Glomerular visceral epithelial cell (primary cell): ENCODE measurements around the gene AEBP1.

ENCODE experiments used
- DNase-seq: peaks from one replicate; pipeline ENCODE4 v3.0.0-alpha.2; 2016; ENCODE audit errors: extremely low spot score

AEBP1 gene

GRCh38 chr7:44103923-44104859, at the start of gene AEBP1:
Gene AEBP1 (plus strand): TSS chr7:44104345. CDS start chr7:44104666, 321 bp downstream.
- no peak for DNase-seq

- no peak for DNase-seq
Measured at GRCh38 chr7:44056681-44057080, 47.5 kb upstream of the AEBP1 start.

DNA sequence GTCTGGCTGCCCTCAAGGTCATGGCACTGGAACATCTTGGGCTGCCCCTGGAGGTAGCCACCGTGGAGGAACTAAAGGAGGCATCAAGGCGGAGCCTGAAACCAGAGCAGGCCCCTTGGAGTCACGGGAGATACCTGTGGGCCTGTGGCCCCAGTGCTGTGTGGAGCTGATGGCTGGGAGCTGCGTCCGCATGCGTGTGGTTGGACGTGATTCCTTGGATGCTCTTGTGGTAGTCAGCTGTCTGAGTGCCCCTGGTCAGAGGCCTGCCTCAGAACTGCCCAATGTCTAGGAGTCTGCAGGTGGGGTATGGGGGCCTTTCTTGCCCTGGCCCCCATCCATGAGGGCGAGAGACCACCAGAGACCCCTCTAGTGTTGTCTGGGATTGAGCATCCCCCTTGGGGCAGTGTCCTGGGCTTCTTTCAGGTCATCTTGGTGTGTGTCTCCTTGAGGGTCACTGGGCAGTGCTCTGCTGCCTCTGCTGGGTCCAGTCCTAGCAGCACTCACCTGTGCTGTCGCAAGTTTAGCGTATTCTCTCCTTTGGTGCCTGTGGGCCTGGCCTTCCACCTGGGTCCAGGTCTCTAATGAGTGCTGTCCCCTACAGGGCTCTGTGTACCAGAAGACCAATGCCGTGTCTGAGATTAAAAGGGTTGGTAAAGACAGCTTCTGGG, 46.8 kb upstream of the AEBP1 start:
- no peak for DNase-seq

DNA sequence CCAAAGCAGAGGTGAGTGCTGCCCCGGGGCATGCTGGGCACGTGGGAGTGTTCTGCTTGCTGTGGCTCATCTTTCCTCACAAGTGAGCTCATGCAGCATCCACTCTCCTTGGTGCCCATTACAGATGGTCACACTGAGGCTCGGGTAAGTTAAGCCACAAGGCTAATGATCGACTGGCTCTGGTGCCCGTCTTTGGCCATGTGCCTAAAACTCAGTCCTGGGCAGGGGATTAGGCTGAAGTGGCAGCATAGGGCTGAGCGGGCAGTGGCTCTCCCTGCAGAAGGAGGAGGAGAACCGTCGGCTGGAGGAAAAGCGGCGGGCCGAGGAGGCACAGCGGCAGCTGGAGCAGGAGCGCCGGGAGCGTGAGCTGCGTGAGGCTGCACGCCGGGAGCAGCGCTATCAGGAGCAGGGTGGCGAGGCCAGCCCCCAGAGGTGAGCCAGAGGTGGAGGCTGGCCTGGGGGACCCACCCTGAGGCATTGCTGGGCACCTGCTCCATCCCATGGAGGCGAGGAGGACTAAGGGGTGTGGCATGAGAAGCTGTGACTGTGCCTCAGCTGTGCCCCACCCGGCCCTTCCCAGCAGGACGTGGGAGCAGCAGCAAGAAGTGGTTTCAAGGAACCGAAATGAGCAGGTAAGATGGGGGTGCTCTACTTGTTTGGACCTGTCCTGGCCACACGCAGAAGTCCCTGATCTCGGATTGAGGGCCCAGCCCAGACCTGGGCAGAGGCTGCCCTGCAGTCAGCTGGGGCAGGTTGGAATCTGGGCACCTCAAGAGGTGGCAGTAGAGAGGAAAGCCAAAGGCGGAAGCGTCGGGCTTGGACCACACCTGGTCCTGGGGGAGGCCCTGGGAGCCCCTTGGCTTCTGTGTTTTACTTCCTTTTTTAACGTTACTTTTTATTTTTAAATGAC, 46.0 kb upstream of the AEBP1 start:
- DNase-seq = no peak

- no peak for DNase-seq
Measured at GRCh38 chr7:44058759-44059218, 45.4 kb upstream of the AEBP1 start.

- no peak for DNase-seq
Measured at GRCh38 chr7:44059219-44060090, 44.7 kb upstream of the AEBP1 start.

DNA sequence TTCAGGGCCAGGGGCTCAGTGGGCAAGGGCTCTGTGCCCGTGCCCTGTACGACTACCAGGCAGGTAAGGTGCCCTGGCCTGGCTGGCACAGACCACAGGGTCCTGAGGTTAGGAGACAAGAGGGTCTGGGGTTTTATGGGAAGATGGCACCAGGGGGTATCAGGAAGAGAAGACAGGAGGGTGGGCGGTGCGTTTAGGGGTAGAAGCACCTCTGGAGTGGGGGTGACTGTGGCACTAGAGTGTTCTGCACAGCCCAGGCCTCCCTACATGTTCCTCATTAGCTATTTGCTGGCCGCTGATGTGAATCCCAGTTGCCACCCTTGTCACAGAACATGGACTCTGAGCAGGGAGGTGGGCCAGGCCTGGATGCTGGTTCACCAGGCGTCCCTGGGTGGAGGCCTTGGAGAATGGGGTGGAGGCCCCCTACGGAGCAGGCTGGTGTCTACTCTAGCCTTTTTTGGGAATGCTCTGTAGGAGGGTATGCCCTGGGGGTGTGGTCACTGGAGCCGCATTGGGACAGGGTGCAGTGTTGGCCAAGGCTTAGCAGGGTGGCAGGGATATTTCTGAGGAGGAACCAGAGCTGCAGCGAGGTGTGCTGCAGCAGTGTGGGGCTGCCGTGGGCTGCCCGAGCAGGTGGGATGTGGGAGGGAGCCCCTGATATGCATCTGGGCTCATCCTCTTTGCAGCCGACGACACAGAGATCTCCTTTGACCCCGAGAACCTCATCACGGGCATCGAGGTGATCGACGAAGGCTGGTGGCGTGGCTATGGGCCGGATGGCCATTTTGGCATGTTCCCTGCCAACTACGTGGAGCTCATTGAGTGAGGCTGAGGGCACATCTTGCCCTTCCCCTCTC, 43.8 kb upstream of the AEBP1 start:
- no peak for DNase-seq

DNA sequence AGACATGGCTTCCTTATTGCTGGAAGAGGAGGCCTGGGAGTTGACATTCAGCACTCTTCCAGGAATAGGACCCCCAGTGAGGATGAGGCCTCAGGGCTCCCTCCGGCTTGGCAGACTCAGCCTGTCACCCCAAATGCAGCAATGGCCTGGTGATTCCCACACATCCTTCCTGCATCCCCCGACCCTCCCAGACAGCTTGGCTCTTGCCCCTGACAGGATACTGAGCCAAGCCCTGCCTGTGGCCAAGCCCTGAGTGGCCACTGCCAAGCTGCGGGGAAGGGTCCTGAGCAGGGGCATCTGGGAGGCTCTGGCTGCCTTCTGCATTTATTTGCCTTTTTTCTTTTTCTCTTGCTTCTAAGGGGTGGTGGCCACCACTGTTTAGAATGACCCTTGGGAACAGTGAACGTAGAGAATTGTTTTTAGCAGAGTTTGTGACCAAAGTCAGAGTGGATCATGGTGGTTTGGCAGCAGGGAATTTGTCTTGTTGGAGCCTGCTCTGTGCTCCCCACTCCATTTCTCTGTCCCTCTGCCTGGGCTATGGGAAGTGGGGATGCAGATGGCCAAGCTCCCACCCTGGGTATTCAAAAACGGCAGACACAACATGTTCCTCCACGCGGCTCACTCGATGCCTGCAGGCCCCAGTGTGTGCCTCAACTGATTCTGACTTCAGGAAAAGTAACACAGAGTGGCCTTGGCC, 43.0 kb upstream of the AEBP1 start:
- no peak for DNase-seq

- DNase-seq = no peak
Measured at GRCh38 chr7:44061645-44062179, 42.4 kb upstream of the AEBP1 start.

DNA sequence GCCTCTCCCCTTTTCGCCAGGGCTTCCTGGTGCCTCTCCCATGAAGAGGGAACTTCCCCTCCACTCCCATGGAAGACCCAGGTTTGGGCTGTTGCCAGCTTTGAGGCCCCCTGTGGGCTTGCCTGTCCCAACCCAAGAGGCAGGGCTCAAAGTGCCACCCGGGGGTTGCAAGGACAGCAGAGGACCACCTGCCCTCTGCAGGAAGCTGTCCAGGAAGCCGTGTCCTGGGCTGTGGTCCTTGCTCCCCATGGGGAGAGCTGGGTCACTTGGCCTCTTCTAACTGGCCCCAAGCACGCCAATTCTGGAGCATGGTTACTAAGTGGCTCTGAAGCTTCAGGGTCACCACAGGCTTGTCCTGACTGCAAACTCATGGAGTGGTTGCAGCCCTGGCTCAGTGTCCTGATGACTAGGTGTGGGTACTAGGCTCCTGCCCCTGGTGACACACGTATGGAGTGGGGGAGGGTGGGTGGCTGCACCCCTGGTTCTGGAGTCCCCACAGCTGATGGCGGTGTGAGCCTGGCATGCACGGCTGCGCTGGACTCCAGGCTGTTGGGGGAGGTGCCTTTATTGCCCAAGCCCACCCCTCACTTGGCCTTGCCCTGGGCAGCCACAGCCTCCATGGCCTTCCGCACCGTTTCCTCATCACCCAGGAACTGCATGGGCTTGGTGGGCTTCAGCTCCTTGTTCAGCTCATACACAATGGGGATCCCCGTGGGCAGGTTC, 41.8 kb upstream of the AEBP1 start:
- DNase-seq = no peak

DNA sequence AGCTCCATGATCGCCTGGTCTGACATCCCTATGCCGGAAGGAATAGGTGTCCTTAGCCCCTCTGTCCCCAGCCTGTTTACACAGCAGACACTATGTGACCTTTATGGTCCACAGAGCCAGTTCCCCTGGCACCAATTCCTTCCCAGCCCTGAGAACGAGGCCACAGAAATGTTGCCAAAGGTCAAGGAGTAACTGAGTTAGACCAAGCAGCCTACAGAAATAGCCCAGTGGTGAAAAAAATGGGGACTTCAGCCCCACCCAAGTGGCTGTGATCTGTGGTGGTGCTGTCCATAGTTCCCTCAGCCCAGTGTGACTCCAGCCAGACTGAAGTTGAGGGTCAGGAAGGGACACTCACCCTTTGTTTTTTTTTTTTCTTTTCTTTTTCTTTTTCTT, 41.2 kb upstream of the AEBP1 start:
- no peak for DNase-seq

GRCh38 chr7:44063547-44063893, 40.6 kb upstream of the AEBP1 start:
- no peak for DNase-seq

DNA sequence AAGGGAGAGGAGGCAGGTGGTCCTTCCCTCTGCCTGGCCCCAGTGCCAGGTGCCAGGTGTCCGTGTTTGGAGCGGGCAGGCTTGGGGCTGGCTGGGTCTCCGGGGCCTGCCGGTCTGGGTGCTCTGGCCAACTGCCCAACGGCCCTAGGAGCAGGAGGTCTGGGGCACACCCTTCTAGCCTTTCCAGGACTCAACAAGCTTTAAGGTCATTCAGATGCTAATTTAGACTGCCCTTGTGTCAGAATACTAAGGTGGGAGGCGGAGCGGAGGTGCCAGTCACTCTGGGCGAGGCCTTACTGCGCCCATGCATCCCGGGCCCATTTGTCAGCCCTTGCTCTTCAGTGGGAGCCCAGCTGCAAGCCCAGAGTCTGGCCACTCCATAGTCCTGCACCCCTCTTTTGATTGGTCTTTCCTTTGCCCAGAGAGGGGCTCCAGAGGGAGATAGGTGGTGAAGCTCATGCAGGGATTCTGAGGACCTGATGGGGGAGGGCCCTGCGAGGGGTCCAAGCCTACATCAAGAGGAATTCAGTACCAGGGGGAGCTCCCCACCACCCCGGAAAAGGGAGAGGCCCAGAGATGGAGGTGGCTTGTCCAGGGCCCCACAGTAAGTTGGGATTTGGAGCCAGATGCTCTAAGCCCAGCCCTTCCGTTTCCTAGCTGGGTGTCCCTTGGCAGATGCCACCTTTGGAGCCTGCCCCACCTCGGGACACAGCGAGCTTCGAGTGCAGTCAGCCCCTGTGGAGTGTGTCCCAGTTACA, 40.1 kb upstream of the AEBP1 start:
- DNase-seq = no peak

GRCh38 chr7:44064791-44065430, 39.2 kb upstream of the AEBP1 start:
- DNase-seq = no peak

- no peak for DNase-seq
Measured at GRCh38 chr7:44065431-44066110, 38.6 kb upstream of the AEBP1 start, which contains the start of gene PGAM2. Gene PGAM2 (minus strand): TSS chr7:44065567. CDS start chr7:44065529, 38 bp downstream.

DNA sequence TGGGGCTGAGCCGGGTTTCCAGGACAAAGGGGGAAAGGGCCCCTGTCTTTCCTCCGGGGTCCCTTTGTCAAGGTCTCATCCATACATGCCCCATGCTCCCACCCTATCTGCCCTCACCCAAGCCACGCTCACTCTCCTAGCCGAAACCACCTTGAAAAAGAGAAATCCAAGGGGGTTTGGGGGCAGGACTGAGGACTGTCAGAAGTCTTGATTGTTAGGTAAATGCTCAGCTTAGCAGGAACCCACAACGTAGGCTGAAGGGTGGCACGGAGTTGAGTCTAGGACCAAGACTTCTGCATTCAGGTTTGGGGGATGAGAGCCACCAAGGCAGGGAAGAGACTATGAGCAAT, 38.1 kb upstream of the AEBP1 start:
- DNase-seq = no peak
